H1 (cell line): ENCODE results near the gene TLNRD1. TPM values are rescaled to one million over a fixed set of nuclear protein-coding genes. Genes with fewer than 3 reads are reported as not detected.

Experiments used
- CTCF ChIA-PET: fragments of 300-600 bp; sonication (Branson Sonifier 250); formaldehyde crosslinking; loops from one replicate; lab custom pipeline; 2021; ENCODE audit not compliant: partially characterized antibody; lab: Charles Lee
- POLR2A ChIA-PET: fragments of 300-600 bp; sonication (Branson Sonifier 250); formaldehyde crosslinking; loops from one replicate; lab custom pipeline; 2021; ENCODE audit warnings: inconsistent platforms; ENCODE audit not compliant: partially characterized antibody; lab: Charles Lee
- DNase-seq, 2 experiments: peaks; one replicate each; pipeline versions ENCODE4 v3.0.0 to v3.0.0-alpha.2; 2010 to 2022; ENCODE audit warnings: low spot score in 2 of 2, low read depth in 1 of 2, mixed read lengths in 1 of 2
- FAIRE-seq: peaks from 2 replicates; lab custom pipeline; 2011; peaks lifted over from hg19 to GRCh38; lab: Jason Lieb, UNC
- H2AFZ ChIP-seq: 2 replicates; pipeline ENCODE4 v1.8.1; 2012; ENCODE audit warnings: low read length, inconsistent platforms
- H2AK5ac ChIP-seq: 2 replicates; pipeline ENCODE4 v1.6.1; 2013; ENCODE audit warnings: low read depth, low read length
- H2BK120ac ChIP-seq: replicated peaks from 2 replicates; pipeline ENCODE3; 2013; ENCODE audit warnings: low read depth, low read length, inconsistent platforms
- H2BK12ac ChIP-seq: 2 replicates; pipeline ENCODE4 v1.6.1; 2013; ENCODE audit warnings: low read depth, low read length
- H2BK15ac ChIP-seq: 2 replicates; pipeline ENCODE4 v1.6.1; 2013; ENCODE audit warnings: low read length
- H2BK20ac ChIP-seq: 2 replicates; pipeline ENCODE4 v1.6.1; 2013; ENCODE audit warnings: low read length
- H2BK5ac ChIP-seq: 2 replicates; pipeline ENCODE4 v1.6.1; 2013; ENCODE audit warnings: low read depth, low read length
- H3K14ac ChIP-seq: 2 replicates; pipeline ENCODE4 v1.6.1; 2013; ENCODE audit warnings: inconsistent platforms; ENCODE audit not compliant: insufficient read length
- H3K18ac ChIP-seq: 2 replicates; pipeline ENCODE4 v1.6.1; 2013; ENCODE audit warnings: low read length; ENCODE audit errors: extremely low read depth
- H3K23ac ChIP-seq: 2 replicates; pipeline ENCODE4 v1.6.1; 2013; ENCODE audit warnings: inconsistent platforms; ENCODE audit not compliant: insufficient read length
- H3K23me2 ChIP-seq: 2 replicates; pipeline ENCODE4 v1.6.1; 2013; ENCODE audit warnings: low read depth, low read length
- H3K27ac ChIP-seq: 2 replicates; pipeline ENCODE4 v1.6.1; 2011; ENCODE audit warnings: low read depth, low read length, inconsistent platforms
- H3K27me3 ChIP-seq, 4 experiments: replicated peaks in 1 of 4; 1 replicate in 1 of 4; 2 replicates in 3 of 4; pipeline versions ENCODE4 v1.6.1 to v1.8.1; 2011 to 2013; ENCODE audit warnings: low read length in 3 of 4, mild to moderate bottlenecking in 3 of 4, inconsistent platforms in 2 of 4, mixed read lengths in 2 of 4, moderate library complexity in 1 of 4; ENCODE audit not compliant: control insufficient read depth in 3 of 4, insufficient read depth in 3 of 4; ENCODE audit errors: extremely low read depth in 1 of 4
- H3K36me3 ChIP-seq, 4 experiments: 2 replicates each; pipeline versions ENCODE4 v1.6.1 to v1.8.1; 2011 to 2013; ENCODE audit warnings: mild to moderate bottlenecking in 4 of 4, low read length in 3 of 4, moderate library complexity in 2 of 4, control low read depth in 1 of 4, inconsistent platforms in 1 of 4; ENCODE audit not compliant: insufficient read depth in 4 of 4, control insufficient read depth in 2 of 4
- H3K4ac ChIP-seq: replicated peaks from 2 replicates; pipeline ENCODE3; 2013; ENCODE audit warnings: low read length, low read depth, mixed read lengths, inconsistent platforms; ENCODE audit not compliant: insufficient read length
- H3K4me1 ChIP-seq, 4 experiments: replicated peaks in 1 of 4; 1 replicate in 1 of 4; 2 replicates in 3 of 4; pipeline versions ENCODE4 v1.6.1 to v1.8.1; 2011 to 2013; ENCODE audit warnings: low read length in 3 of 4, inconsistent platforms in 2 of 4, mixed read lengths in 1 of 4; ENCODE audit not compliant: insufficient read depth in 4 of 4, control insufficient read depth in 3 of 4
- H3K4me2 ChIP-seq, 2 experiments: 2 replicates each; pipeline versions ENCODE4 v1.6.1 to v1.8.1; 2011 to 2013; ENCODE audit warnings: low read depth in 2 of 2, low read length in 2 of 2, control low read depth in 1 of 2, inconsistent platforms in 1 of 2, mild to moderate bottlenecking in 1 of 2; ENCODE audit not compliant: insufficient read depth in 1 of 2
- H3K4me3 ChIP-seq, 4 experiments: fragments of 200-600, 300-600 bp in 1 of 4; sonication (generic), shearing (Covaris generic), sonication (Bioruptor Twin) in 1 of 4; 2 replicates each; pipeline versions ENCODE4 v1.5.1 to v1.8.1; 2011 to 2016; ENCODE audit warnings: low read length in 4 of 4, low read depth in 3 of 4, control low read depth in 2 of 4, inconsistent platforms in 2 of 4, mild to moderate bottlenecking in 2 of 4, mixed read lengths in 1 of 4, moderate library complexity in 1 of 4; ENCODE audit not compliant: insufficient read depth in 2 of 4; ENCODE audit errors: extremely low read depth in 1 of 4
- H3K56ac ChIP-seq: replicated peaks from 2 replicates; pipeline ENCODE3; 2013; ENCODE audit warnings: low read depth, mild to moderate bottlenecking, mixed read lengths, low read length, inconsistent platforms; ENCODE audit not compliant: insufficient read length
- H3K79me1 ChIP-seq: 2 replicates; pipeline ENCODE4 v1.6.1; 2013; ENCODE audit warnings: low read depth, low read length, control low read depth
- H3K79me2 ChIP-seq, 2 experiments: 2 replicates each; pipeline versions ENCODE4 v1.6.1 to v1.8.1; 2012 to 2013; ENCODE audit warnings: low read length in 2 of 2, mild to moderate bottlenecking in 2 of 2, inconsistent platforms in 1 of 2; ENCODE audit not compliant: insufficient read depth in 2 of 2, control insufficient read depth in 1 of 2
- H3K9ac ChIP-seq, 4 experiments: replicated peaks in 1 of 4; 1 replicate in 1 of 4; 2 replicates in 3 of 4; pipeline versions ENCODE4 v1.6.1 to v1.8.1; 2011 to 2013; ENCODE audit warnings: low read depth in 3 of 4, low read length in 3 of 4, control low read depth in 2 of 4, mild to moderate bottlenecking in 2 of 4, moderate library complexity in 2 of 4, inconsistent platforms in 1 of 4; ENCODE audit errors: extremely low read depth in 1 of 4
- H3K9me3 ChIP-seq, 2 experiments: 2 replicates each; pipeline versions ENCODE4 v1.6.1 to v1.8.1; 2012 to 2013; ENCODE audit warnings: mild to moderate bottlenecking in 2 of 2, moderate library complexity in 2 of 2, control low read depth in 1 of 2, inconsistent platforms in 1 of 2, low read depth in 1 of 2, low read length in 1 of 2, mixed read lengths in 1 of 2; ENCODE audit not compliant: insufficient read depth in 2 of 2
- H4K20me1 ChIP-seq, 2 experiments: replicated peaks in 1 of 2; 2 replicates each; pipeline versions ENCODE3 to v1.8.1; 2011 to 2013; ENCODE audit warnings: inconsistent platforms in 2 of 2, low read length in 2 of 2, mild to moderate bottlenecking in 1 of 2; ENCODE audit not compliant: insufficient read depth in 2 of 2, control insufficient read depth in 1 of 2
- H4K5ac ChIP-seq: 2 replicates; pipeline ENCODE4 v1.6.1; 2013; ENCODE audit warnings: low read length, low read depth, mixed read lengths, inconsistent platforms; ENCODE audit not compliant: insufficient read length
- H4K8ac ChIP-seq: 2 replicates; pipeline ENCODE4 v1.8.0; 2013; ENCODE audit warnings: mild to moderate bottlenecking, moderate library complexity, low read length, inconsistent platforms; ENCODE audit not compliant: insufficient read depth; ENCODE audit errors: extremely low read depth
- H4K91ac ChIP-seq: replicated peaks from 2 replicates; pipeline ENCODE3; 2013; ENCODE audit warnings: low read length, mixed read lengths, inconsistent platforms; ENCODE audit not compliant: insufficient read length
- E2F6 ChIP-seq: IDR thresholded peaks from 2 replicates; pipeline ENCODE4 v1.6.1; 2012; ENCODE audit warnings: inconsistent platforms
- GABPA ChIP-seq: IDR thresholded peaks from 2 replicates; pipeline ENCODE4 v1.6.1; 2011; ENCODE audit warnings: mild to moderate bottlenecking, low read length, moderate library complexity, borderline replicate concordance; ENCODE audit not compliant: insufficient read depth
- HDAC2 ChIP-seq, 2 experiments: fragments of 300-600 bp in 1 of 2; sonication (generic) in 1 of 2; IDR thresholded peaks; 2 replicates each; pipeline ENCODE4 v1.6.1; 2011 to 2012; ENCODE audit warnings: low read depth in 2 of 2, low read length in 2 of 2, mild to moderate bottlenecking in 2 of 2, moderate library complexity in 2 of 2, borderline replicate concordance in 1 of 2, inconsistent platforms in 1 of 2
- MAX ChIP-seq: IDR thresholded peaks from 2 replicates; pipeline ENCODE4 v1.6.1; 2012; ENCODE audit warnings: inconsistent platforms
- SP4 ChIP-seq: IDR thresholded peaks from 2 replicates; pipeline ENCODE4 v1.6.1; 2012; ENCODE audit warnings: low read length, inconsistent platforms
- SUZ12 ChIP-seq: fragments of 200-600 bp; sonication (generic); IDR thresholded peaks from 2 replicates; pipeline ENCODE4 v1.6.1; 2012; ENCODE audit warnings: mild to moderate bottlenecking, inconsistent platforms, low read length, moderate library complexity, mixed read lengths
- TAF1 ChIP-seq: IDR thresholded peaks from 2 replicates; pipeline ENCODE4 v1.6.1; 2011; ENCODE audit warnings: mild to moderate bottlenecking, low read depth, low read length
- TAF7 ChIP-seq: optimal IDR thresholded peaks from 2 replicates; pipeline ENCODE3; 2011; ENCODE audit warnings: low read depth, mild to moderate bottlenecking, inconsistent platforms, low read length, moderate library complexity, borderline replicate concordance
- USF2 ChIP-seq: IDR thresholded peaks from 2 replicates; pipeline ENCODE4 v1.6.1; 2011; ENCODE audit warnings: low read length, improper control_type of control experiment
- YY1 ChIP-seq: IDR thresholded peaks from 2 replicates; pipeline ENCODE4 v1.6.1; 2011; ENCODE audit warnings: low read depth, mild to moderate bottlenecking, low read length
- WGBS, 2 experiments: shearing (Covaris generic) in 1 of 2; methylation state at CpG; one replicate each; pipeline versions ENCODE4 v1.1.6 to v1.1.7; 2013 to 2015; ENCODE audit warnings: low lambda C conversion rate in 2 of 2, mixed read lengths in 2 of 2, inconsistent platforms in 1 of 2, low coverage in 1 of 2, missing lambda C conversion rate in 1 of 2; ENCODE audit not compliant: insufficient replicate concordance in 2 of 2, insufficient coverage in 1 of 2, insufficient read length in 1 of 2; ENCODE audit errors: extremely low coverage in 1 of 2, missing lambda C conversion rate in 1 of 2; 5-methylcytosine and 5-hydroxymethylcytosine counted together
- polyA plus RNA-seq, 7 experiments: library from polyadenylated mRNA; depleted of rRNA in 3 of 7; stranded (reverse) in 5 of 7; unstranded in 2 of 7; fragments of >200 nt in 5 of 7; fragments of 200-250 nt in 2 of 7; gene quantifications; 1 replicate in 5 of 7; 2 replicates in 1 of 7; 4 replicates in 1 of 7; pipeline versions ENCODE4 v1.2.1 to v1.2.3, GENCODE V29; 2011 to 2013; ENCODE audit warnings: missing spikeins in 2 of 7, mixed read lengths in 2 of 7
- total RNA-seq: library from RNA; stranded (reverse); fragmentation: NEBNext Ultra II Directional; extraction: Animal tissue kit (Norgen Biotek cat#: 25700); gene quantifications from 2 replicates; pipeline ENCODE4 v1.2.1, GENCODE V29; 2021

TLNRD1 gene
- total and polyA plus RNA-seq, 2 of the 8 experiments (the other 6 are each of a cell fraction or from before 2014, with no cell fraction given): 12.2 to 20.5 TPM

- Histone ChIP-seq H3K18ac (no peak overlapping the region), H4K8ac (no peak overlapping the region), H2BK15ac (no peak overlapping the region), H3K9me3 (no peaks in the 10 kb centered on the region), H3K4ac (no peak overlapping the region), H3K23me2 (no peaks in the 10 kb centered on the region), H3K79me1 (peaks cover 7% of the 10 kb centered on the region), H2AFZ (no peak overlapping the region), H2BK12ac (no peak overlapping the region), H3K79me2 (peaks cover 0 to 9% of the 10 kb centered on the region in 2 experiments; a peak in 1 of 4 replicates), H2BK20ac (0 out of 2 replicates have a peak overlapping the region, but pooled peaks have one; percentile 34), H2AK5ac (peak overlapping the region; percentile 79; the same call in 1 of the 2 replicates), H3K4me1 (peaks cover 13 to 30% (median 21%) of the 10 kb centered on the region in 4 experiments), H2BK5ac (0 out of 2 replicates have a peak overlapping the region, but pooled peaks have one; percentile 27), H2BK120ac (no peak overlapping the region), H4K20me1 (peaks cover 0 to 8% of the 10 kb centered on the region in 2 experiments), H3K4me2 (no peak overlapping the region), H3K27me3 (no peaks in the 10 kb centered on the region), H3K27ac (no peak overlapping the region), H4K91ac (no peak overlapping the region), H3K56ac (no peak overlapping the region), H3K36me3 (peaks cover 0 to 3% (median 0%) of the 10 kb centered on the region in 4 experiments; a peak in 1 of 8 replicates), H4K5ac (no peak overlapping the region), H3K4me3 (no peak overlapping the region), H3K14ac (no peak overlapping the region), H3K23ac (no peak overlapping the region), H3K9ac (no peak overlapping the region)
- DNase-seq: peak in 1 of 2 experiments; percentile 16
- CTCF ChIA-PET: interaction anchor here (0.6 to 5.9 kb wide), 56 partner anchors 7 to 513 kb away, joined by 3 to 94 read pairs (median 5); partner anchors contain the start of gene CEMIP
- POLR2A ChIA-PET: interaction anchor here (1.6 kb wide), 1 partner anchor 13 kb away, joined by 5 read pairs; no protein-coding TSS in a partner anchor
- WGBS, 2 experiments: 71% methylated on average over 7 of the region's 7 CpGs; no CpG with 5 or more reads in 1 of the 2 experiments
- no peak for FAIRE-seq
- TF ChIP-seq E2F6 (no peak), MAX (no peak), USF2 (no peak), TAF7 (no peak), HDAC2 (IDR thresholded peaks at IDR 0.05; ENCODE audit: borderline replicate concordance in 1 of 2, low read depth in 2 of 2, low read length in 2 of 2) (no peak), GABPA (no peak), SP4 (no peak), SUZ12 (no peak), TAF1 (no peak), YY1 (no peak)
Observed at GRCh38 chr15:80969316-80969715, 31.4 kb upstream of the TLNRD1 start.
